Gastrocnemius medialis (tissue), 4 donors: ENCODE measurements around the gene CDC42BPA.

Experiments
- CTCF ChIP-seq, 5 experiments: fragments of 450-650 bp in 3 of 5; fragments of 200-600 bp in 2 of 5; sonication (generic) in 2 of 5; IDR thresholded peaks in 4 of 5; conservative IDR thresholded peaks in 1 of 5; 1 replicate in 4 of 5; 2 replicates in 1 of 5; pipeline ENCODE4 v1.5.1; 2016 to 2019; ENCODE audit warnings: antibody characterized with exemption in 5 of 5, mild to moderate bottlenecking in 3 of 5, moderate library complexity in 3 of 5
- POLR2A ChIP-seq, 2 donors: fragments of 450-650 bp; IDR thresholded peaks; one replicate each; pipeline ENCODE4 v1.6.1; 2017; ENCODE audit warnings: antibody characterized with exemption in 2 of 2, mild to moderate bottlenecking in 2 of 2, moderate library complexity in 2 of 2

- TF ChIP-seq CTCF (IDR thresholded peaks at IDR 0.05 in 4 of 5, conservative IDR thresholded peaks at IDR 0.05 in 1 of 5) (no peak), POLR2A (IDR thresholded peaks at IDR 0.05) (no peak)
These were observed 336.5 kb downstream of the CDC42BPA start for GRCh38 chr1:226981838-226982237.
